Keratinocyte (primary cell): Measurements from ENCODE around the gene GPX5. TPM values are rescaled to one million over a fixed set of nuclear protein-coding genes. Genes with fewer than 3 reads are reported as not detected.

Experiments
- DNase-seq: peaks from one replicate; pipeline ENCODE4 v3.0.0-alpha.2; 2011; ENCODE audit warnings: low read depth, missing footprints, low spot score
- FAIRE-seq: peaks from 2 replicates; lab custom pipeline; 2011; peaks lifted over from hg19 to GRCh38; lab: Jason Lieb, UNC
- H2AFZ ChIP-seq: 2 replicates; pipeline ENCODE4 v1.6.0; 2012; ENCODE audit warnings: low read length, control low read depth, inconsistent platforms; ENCODE audit not compliant: control insufficient read depth
- H3K27ac ChIP-seq: 2 replicates; pipeline ENCODE4 v1.5.1; 2011; ENCODE audit warnings: low read length; ENCODE audit not compliant: control insufficient read depth, insufficient read depth
- H3K27me3 ChIP-seq: 3 replicates; pipeline ENCODE4 v1.6.0; 2011; ENCODE audit warnings: low read length; ENCODE audit not compliant: control insufficient read depth, insufficient read depth; ENCODE audit errors: extremely low read depth
- H3K36me3 ChIP-seq, 2 experiments: 2 replicates in 1 of 2; 3 replicates in 1 of 2; pipeline ENCODE4 v1.5.1; 2011; ENCODE audit warnings: low read length in 2 of 2, mild to moderate bottlenecking in 1 of 2; ENCODE audit not compliant: control insufficient read depth in 2 of 2, insufficient read depth in 2 of 2; ENCODE audit errors: extremely low read depth in 1 of 2
- H3K4me1 ChIP-seq: 3 replicates; pipeline ENCODE4 v1.5.1; 2011; ENCODE audit warnings: low read length; ENCODE audit not compliant: control insufficient read depth, insufficient read depth; ENCODE audit errors: extremely low read depth
- H3K4me2 ChIP-seq: 3 replicates; pipeline ENCODE4 v1.6.0; 2011; ENCODE audit warnings: low read depth, low read length; ENCODE audit not compliant: control insufficient read depth, insufficient read depth; ENCODE audit errors: extremely low read depth
- H3K4me3 ChIP-seq, 3 experiments: fragments of 200-600 bp in 1 of 3; sonication (generic) in 1 of 3; 2 replicates in 2 of 3; 3 replicates in 1 of 3; pipeline ENCODE4 v1.5.1; 2011 to 2016; ENCODE audit warnings: low read length in 3 of 3, mild to moderate bottlenecking in 3 of 3, control low read depth in 2 of 3, inconsistent platforms in 1 of 3, low read depth in 1 of 3, mixed read lengths in 1 of 3, mixed run types in 1 of 3, moderate library complexity in 1 of 3; ENCODE audit not compliant: control insufficient read depth in 2 of 3, insufficient read depth in 2 of 3; ENCODE audit errors: extremely low read depth in 1 of 3
- H3K79me2 ChIP-seq: 2 replicates; pipeline ENCODE4 v1.6.0; 2012; ENCODE audit warnings: low read length; ENCODE audit not compliant: control insufficient read depth, insufficient read depth
- H3K9ac ChIP-seq: 3 replicates; pipeline ENCODE4 v1.6.0; 2011; ENCODE audit warnings: low read length; ENCODE audit not compliant: control insufficient read depth, insufficient read depth; ENCODE audit errors: extremely low read depth
- H3K9me1 ChIP-seq: 3 replicates; pipeline ENCODE4 v1.6.0; 2011; ENCODE audit warnings: low read length; ENCODE audit not compliant: control insufficient read depth, insufficient read depth; ENCODE audit errors: extremely low read depth
- H3K9me3 ChIP-seq: 2 replicates; pipeline ENCODE4 v1.5.1; 2012; ENCODE audit warnings: low read depth, low read length; ENCODE audit not compliant: control insufficient read depth
- H4K20me1 ChIP-seq: 3 replicates; pipeline ENCODE4 v1.6.0; 2011; ENCODE audit warnings: low read length; ENCODE audit not compliant: control insufficient read depth, insufficient read depth; ENCODE audit errors: extremely low read depth
- EZH2 ChIP-seq: IDR thresholded peaks from one replicate; pipeline ENCODE4 v1.6.1; 2012; ENCODE audit warnings: inconsistent platforms, mild to moderate bottlenecking, low read length, moderate library complexity
- dilution Hi-C: fragments of 300-500 bp; cut with MboI; formaldehyde crosslinking; loops from one replicate; pipeline ENCODE4 v1.7.0; 2020; ENCODE audit warnings: low sequenced_read_pairs; ENCODE audit not compliant: extremely low pct_ligation_motif_present
- polyA plus RNA-seq, 5 experiments: library from polyadenylated mRNA; depleted of rRNA in 3 of 5; stranded (reverse) in 3 of 5; stranded (forward) in 1 of 5; unstranded in 1 of 5; fragments of >200 nt; gene quantifications; 1 replicate in 1 of 5; 2 replicates in 3 of 5; 3 replicates in 1 of 5; pipeline versions ENCODE4 v1.2.1 to v1.2.3, GENCODE V29; 2011 to 2012; ENCODE audit warnings: missing spikeins in 2 of 5, low read depth in 1 of 5, low replicate concordance in 1 of 5
- TF ChIP-seq, protein P1 (sequence below), 3 experiments: IDR thresholded peaks in 1 of 3; conservative IDR thresholded peaks in 1 of 3; optimal IDR thresholded peaks in 1 of 3; 2 replicates in 2 of 3; 3 replicates in 1 of 3; pipeline versions ENCODE3 to v1.5.1; 2011; ENCODE audit warnings: low read length in 3 of 3, mild to moderate bottlenecking in 3 of 3, moderate library complexity in 2 of 3, control low read depth in 1 of 3, inconsistent platforms in 1 of 3; ENCODE audit not compliant: insufficient read depth in 2 of 3; ENCODE audit errors: extremely low read depth in 1 of 3

Gene GPX5
- polyA plus RNA-seq, 1 donor (not counting 4 experiments of a cell fraction or from before 2014, with no cell fraction given) = not detected

- no peaks in the 10 kb centered on the region for H3K9me1 ChIP-seq
- H3K9me3 ChIP-seq = no peaks in the 10 kb centered on the region
- DNase-seq = no peak
- H3K79me2 ChIP-seq = no peaks in the 10 kb centered on the region
- H2AFZ ChIP-seq = no peak overlapping the region
- no peaks in the 10 kb centered on the region for H3K36me3 ChIP-seq
- dilution Hi-C loops = no loop called here
- no peak overlapping the region for H3K4me2 ChIP-seq
- TF ChIP-seq, protein P1, sequence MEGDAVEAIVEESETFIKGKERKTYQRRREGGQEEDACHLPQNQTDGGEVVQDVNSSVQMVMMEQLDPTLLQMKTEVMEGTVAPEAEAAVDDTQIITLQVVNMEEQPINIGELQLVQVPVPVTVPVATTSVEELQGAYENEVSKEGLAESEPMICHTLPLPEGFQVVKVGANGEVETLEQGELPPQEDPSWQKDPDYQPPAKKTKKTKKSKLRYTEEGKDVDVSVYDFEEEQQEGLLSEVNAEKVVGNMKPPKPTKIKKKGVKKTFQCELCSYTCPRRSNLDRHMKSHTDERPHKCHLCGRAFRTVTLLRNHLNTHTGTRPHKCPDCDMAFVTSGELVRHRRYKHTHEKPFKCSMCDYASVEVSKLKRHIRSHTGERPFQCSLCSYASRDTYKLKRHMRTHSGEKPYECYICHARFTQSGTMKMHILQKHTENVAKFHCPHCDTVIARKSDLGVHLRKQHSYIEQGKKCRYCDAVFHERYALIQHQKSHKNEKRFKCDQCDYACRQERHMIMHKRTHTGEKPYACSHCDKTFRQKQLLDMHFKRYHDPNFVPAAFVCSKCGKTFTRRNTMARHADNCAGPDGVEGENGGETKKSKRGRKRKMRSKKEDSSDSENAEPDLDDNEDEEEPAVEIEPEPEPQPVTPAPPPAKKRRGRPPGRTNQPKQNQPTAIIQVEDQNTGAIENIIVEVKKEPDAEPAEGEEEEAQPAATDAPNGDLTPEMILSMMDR (optimal IDR thresholded peaks at IDR 0.05 in 1 of 3, IDR thresholded peaks at IDR 0.05 in 1 of 3, conservative IDR thresholded peaks at IDR 0.05 in 1 of 3; ENCODE audit: extremely low read depth in 1 of 3, insufficient read depth in 2 of 3, low read length in 3 of 3) = no peak
- no peak for TF ChIP-seq EZH2
- H3K4me1 ChIP-seq = peaks cover 12% of the 10 kb centered on the region
- no peaks in the 10 kb centered on the region for H3K27me3 ChIP-seq
- no peak overlapping the region for H3K9ac ChIP-seq
- no peaks in the 10 kb centered on the region for H4K20me1 ChIP-seq
- no peak overlapping the region for H3K27ac ChIP-seq
- no peak for FAIRE-seq
- H3K4me3 ChIP-seq = no peak overlapping the region
These were observed 57.8 kb downstream of the GPX5 start for GRCh38 chr6:28583463-28583862.

Other genes starting within 250 kb of the GPX5 start
- 2.1 to 3.6 TPM (median 3.1 TPM) in 3 replicates for gene PGBD1, start 244.3 kb upstream of the GPX5 start, polyA plus RNA-seq
- 14.4 to 21.7 TPM (median 15.8 TPM) in 3 replicates for gene ZSCAN31, start 189.7 kb upstream of the GPX5 start, polyA plus RNA-seq
- gene ZKSCAN3, start 175.9 kb upstream of the GPX5 start, polyA plus RNA-seq = 2.2 to 3.1 TPM (median 2.9 TPM) in 3 replicates
- 2.5 to 4.0 TPM (median 2.7 TPM) in 3 replicates for gene ZSCAN12, start 126.1 kb upstream of the GPX5 start, polyA plus RNA-seq
- 1.2 to 2.1 TPM (median 1.8 TPM) in 3 replicates for gene ZSCAN23, start 82.4 kb upstream of the GPX5 start, polyA plus RNA-seq
- not detected in 3 replicates for gene GPX6, start 10.1 kb upstream of the GPX5 start, polyA plus RNA-seq